Epithelial cell of esophagus (primary cell): Measurements from ENCODE around the gene ZNRF4.

Experiments
- DNase-seq: peaks from one replicate; pipeline ENCODE4 v3.0.0; 2010; ENCODE audit warnings: low read depth
- H3K4me3 ChIP-seq: 2 replicates; pipeline ENCODE4 v1.5.1; 2011; ENCODE audit warnings: mild to moderate bottlenecking, low read length, control low read depth
- CTCF ChIP-seq: IDR thresholded peaks from 2 replicates; pipeline ENCODE4 v1.5.1; 2011; ENCODE audit warnings: low read depth, mild to moderate bottlenecking, low read length, control low read depth, inconsistent platforms; ENCODE audit not compliant: insufficient read depth; ENCODE audit errors: missing control alignments

The ZNRF4 gene

GRCh38 chr19:5491565-5491964, 36.3 kb downstream of the ZNRF4 start:
- no peak for DNase-seq
- TF ChIP-seq CTCF, result no peak
- H3K4me3 ChIP-seq, result no peak overlapping the region

- no peak for DNase-seq
- H3K4me3 ChIP-seq, result no peak overlapping the region
- TF ChIP-seq CTCF, result no peak
These were observed 37.0 kb downstream of the ZNRF4 start for GRCh38 chr19:5492281-5492634.

GRCh38 chr19:5492635-5493409, 37.6 kb downstream of the ZNRF4 start:
- no peak for DNase-seq
- no peak for TF ChIP-seq CTCF
- no peak overlapping the region for H3K4me3 ChIP-seq

GRCh38 chr19:5494773-5495172, 39.6 kb downstream of the ZNRF4 start:
- TF ChIP-seq CTCF, result no peak

GRCh38 chr19:5495792-5496191, 40.6 kb downstream of the ZNRF4 start:
- no peak overlapping the region for H3K4me3 ChIP-seq
- DNase-seq, result no peak
- TF ChIP-seq CTCF, result no peak

More at GRCh38 chr19:5494773-5495172, 39.6 kb downstream of the ZNRF4 start:
- H3K4me3 ChIP-seq, result no peak overlapping the region
- DNase-seq, result no peak

- TF ChIP-seq CTCF, result no peak
- no peak for DNase-seq
- no peak overlapping the region for H3K4me3 ChIP-seq
These were observed 42.1 kb downstream of the ZNRF4 start for GRCh38 chr19:5497297-5497696.
